Effector memory CD4-positive, alpha-beta T cell (primary cell): ENCODE measurements around the gene TRAFD1.
A peak's percentile ranks its signal among the peaks of the same experiment; 100 is the strongest.

Source experiments
- DNase-seq, 3 donors: peaks; one replicate each; pipeline ENCODE4 v3.0.0-alpha.2; 2020
- H3K27ac ChIP-seq: 2 replicates; pipeline ENCODE4 v1.7.0; 2013; ENCODE audit warnings: mild to moderate bottlenecking, low read length, moderate library complexity; ENCODE audit not compliant: insufficient read depth, poor library complexity, severe bottlenecking
- H3K27me3 ChIP-seq: replicated peaks from 2 replicates; pipeline ENCODE4 v1.7.0; 2013; ENCODE audit warnings: mild to moderate bottlenecking, low read length; ENCODE audit not compliant: insufficient read depth, control insufficient read depth, poor library complexity, severe bottlenecking
- H3K36me3 ChIP-seq: 2 replicates; pipeline ENCODE4 v1.7.0; 2013; ENCODE audit warnings: mild to moderate bottlenecking, low read length, moderate library complexity; ENCODE audit not compliant: control insufficient read depth, insufficient read depth
- H3K4me1 ChIP-seq: 2 replicates; pipeline ENCODE4 v1.7.0; 2013; ENCODE audit warnings: low read length, mild to moderate bottlenecking; ENCODE audit not compliant: control insufficient read depth, insufficient read depth, poor library complexity, severe bottlenecking
- H3K4me3 ChIP-seq: 2 replicates; pipeline ENCODE4 v1.7.0; 2013; ENCODE audit warnings: low read length, low read depth, mild to moderate bottlenecking; ENCODE audit not compliant: insufficient read depth, poor library complexity, severe bottlenecking
- H3K9me3 ChIP-seq: 2 replicates; pipeline ENCODE4 v1.7.0; 2013; ENCODE audit warnings: mild to moderate bottlenecking, low read length, moderate library complexity; ENCODE audit not compliant: control insufficient read depth

The TRAFD1 gene

GRCh38 chr12:112185093-112185923 is 59.9 kb downstream of the TRAFD1 start:
- Histone ChIP-seq H3K9me3 (no peaks in the 10 kb centered on the region), H3K36me3 (peaks cover 17% of the 10 kb centered on the region), H3K4me3 (no peak overlapping the region), H3K27me3 (no peaks in the 10 kb centered on the region), H3K4me1 (no peaks in the 10 kb centered on the region), H3K27ac (no peak overlapping the region)
- DNase-seq: no peak

- Histone ChIP-seq H3K9me3 (no peaks in the 10 kb centered on the region), H3K4me1 (no peaks in the 10 kb centered on the region), H3K27me3 (no peaks in the 10 kb centered on the region), H3K4me3 (no peak overlapping the region), H3K27ac (no peak overlapping the region), H3K36me3 (peaks cover 40% of the 10 kb centered on the region)
- DNase-seq: no peak
Measured at GRCh38 chr12:112188130-112188830, 62.9 kb downstream of the TRAFD1 start.

DNA sequence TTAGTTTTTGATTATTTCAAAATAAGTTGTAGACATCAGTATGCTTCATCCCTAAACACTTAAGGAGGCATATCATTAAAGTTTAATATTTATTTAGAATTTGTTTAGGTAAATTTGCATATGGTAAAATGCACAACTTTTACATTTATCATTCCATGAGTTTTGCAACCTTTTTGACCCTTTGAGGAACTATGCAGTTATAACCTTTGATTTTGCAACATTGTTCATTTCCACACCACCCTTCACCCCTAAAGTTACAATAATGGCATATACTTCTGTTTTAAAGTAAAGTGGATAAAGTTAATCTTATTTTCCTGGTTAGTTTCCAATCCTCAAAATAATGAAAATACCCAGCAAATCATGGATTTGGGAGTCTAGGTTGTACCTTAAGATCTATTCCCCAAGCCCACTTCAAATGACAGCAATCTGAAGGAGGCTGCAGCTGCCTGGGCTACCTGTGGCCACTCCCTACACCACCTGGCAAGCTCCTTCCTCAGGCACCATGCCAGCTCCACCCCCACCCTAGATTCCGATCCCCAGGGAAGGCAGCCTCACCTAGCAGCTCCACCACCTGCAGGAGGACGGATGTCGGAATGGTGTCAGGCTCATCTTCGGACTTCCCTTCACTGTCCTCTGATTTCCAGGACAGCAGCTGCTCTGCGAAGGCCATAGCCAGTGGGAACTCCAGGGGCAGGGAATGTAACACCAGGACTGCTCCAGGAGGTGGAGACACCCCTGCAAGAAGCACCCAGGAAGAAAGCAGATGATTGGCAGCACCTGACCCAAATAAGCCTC is 65.1 kb downstream of the TRAFD1 start:
- Histone ChIP-seq H3K36me3 (peaks cover 36% of the 10 kb centered on the region), H3K4me1 (no peaks in the 10 kb centered on the region), H3K27ac (no peak overlapping the region), H3K4me3 (no peak overlapping the region), H3K9me3 (no peaks in the 10 kb centered on the region), H3K27me3 (no peaks in the 10 kb centered on the region)
- DNase-seq: no peak

DNA sequence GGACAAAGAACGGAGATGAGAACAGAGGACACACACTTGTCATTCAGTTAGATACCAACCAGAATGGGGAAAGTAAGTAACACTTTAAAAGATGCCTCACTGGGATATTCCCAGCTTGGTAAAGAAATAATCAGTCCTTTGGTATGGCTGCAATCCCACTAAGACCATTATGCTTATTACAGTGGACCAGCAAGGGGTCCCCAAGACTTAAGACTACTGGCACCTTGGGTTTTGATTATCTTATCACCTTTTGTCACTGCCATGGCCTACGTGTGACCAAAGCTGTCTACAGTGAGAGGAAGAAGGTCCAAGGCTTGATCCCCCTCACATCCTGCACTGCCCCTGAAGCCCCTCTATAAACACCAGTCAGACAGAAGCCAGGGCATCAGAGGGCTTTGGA is 65.8 kb downstream of the TRAFD1 start:
- Histone ChIP-seq H3K27me3 (no peaks in the 10 kb centered on the region), H3K4me3 (no peak overlapping the region), H3K9me3 (no peaks in the 10 kb centered on the region), H3K36me3 (peaks cover 34% of the 10 kb centered on the region), H3K4me1 (no peaks in the 10 kb centered on the region), H3K27ac (no peak overlapping the region)
- DNase-seq: no peak

DNA sequence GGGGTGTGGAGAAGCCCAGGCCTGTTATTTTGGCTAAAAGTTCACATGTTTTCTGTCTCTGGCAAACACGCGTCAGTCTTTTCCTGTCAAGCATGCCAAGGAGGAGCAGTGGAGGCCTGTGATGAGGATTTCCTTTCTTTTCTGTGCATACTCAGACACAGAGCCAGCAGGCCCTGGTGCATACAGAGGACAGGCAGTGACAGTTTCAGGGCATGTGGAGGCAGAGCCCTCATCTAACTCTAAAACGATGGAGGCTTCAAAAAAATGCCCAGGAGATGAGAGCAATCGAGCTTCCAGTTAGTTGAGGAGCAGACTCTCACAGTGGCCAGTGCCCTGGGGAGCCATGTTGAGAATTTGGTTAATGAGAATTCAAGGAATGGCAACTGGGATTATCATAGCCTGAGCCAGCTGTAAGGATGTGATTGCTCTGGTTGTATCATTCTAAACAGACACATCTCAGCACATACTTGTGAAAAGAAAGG is 66.5 kb downstream of the TRAFD1 start:
- Histone ChIP-seq H3K36me3 (peaks cover 34% of the 10 kb centered on the region), H3K27ac (no peak overlapping the region), H3K27me3 (no peaks in the 10 kb centered on the region), H3K4me3 (no peak overlapping the region), H3K9me3 (no peaks in the 10 kb centered on the region), H3K4me1 (no peaks in the 10 kb centered on the region)
- DNase-seq: no peak

DNA sequence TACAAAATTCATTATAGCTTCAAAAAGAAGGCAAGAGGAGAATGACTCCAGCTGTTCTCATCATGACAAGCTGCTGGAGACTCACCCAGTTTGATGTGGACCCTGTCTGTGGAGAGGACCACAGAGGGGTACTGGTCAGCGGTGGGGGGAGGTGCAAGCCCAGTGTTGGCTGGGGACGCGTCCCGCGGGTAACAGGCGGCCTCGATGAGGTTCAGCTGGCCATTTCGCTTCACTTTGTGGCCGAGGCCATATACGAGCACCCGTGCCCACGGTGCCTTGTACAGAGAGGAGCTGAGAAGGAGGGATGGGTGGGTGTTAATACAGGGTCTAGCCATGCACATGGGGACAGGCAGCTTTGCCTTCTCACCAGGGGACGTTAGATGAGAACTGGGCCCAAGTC is 67.1 kb downstream of the TRAFD1 start:
- H3K9me3 ChIP-seq: no peaks in the 10 kb centered on the region
- no peak for DNase-seq
- no peaks in the 10 kb centered on the region for H3K27me3 ChIP-seq
- H3K4me1 ChIP-seq: no peaks in the 10 kb centered on the region
- H3K36me3 ChIP-seq: peaks cover 34% of the 10 kb centered on the region
- no peak overlapping the region for H3K27ac ChIP-seq
- H3K4me3 ChIP-seq: no peak overlapping the region

GRCh38 chr12:112194601-112195247 is 69.4 kb downstream of the TRAFD1 start:
- no peaks in the 10 kb centered on the region for H3K27me3 ChIP-seq
- DNase-seq: no peak
- no peaks in the 10 kb centered on the region for H3K4me1 ChIP-seq

DNA sequence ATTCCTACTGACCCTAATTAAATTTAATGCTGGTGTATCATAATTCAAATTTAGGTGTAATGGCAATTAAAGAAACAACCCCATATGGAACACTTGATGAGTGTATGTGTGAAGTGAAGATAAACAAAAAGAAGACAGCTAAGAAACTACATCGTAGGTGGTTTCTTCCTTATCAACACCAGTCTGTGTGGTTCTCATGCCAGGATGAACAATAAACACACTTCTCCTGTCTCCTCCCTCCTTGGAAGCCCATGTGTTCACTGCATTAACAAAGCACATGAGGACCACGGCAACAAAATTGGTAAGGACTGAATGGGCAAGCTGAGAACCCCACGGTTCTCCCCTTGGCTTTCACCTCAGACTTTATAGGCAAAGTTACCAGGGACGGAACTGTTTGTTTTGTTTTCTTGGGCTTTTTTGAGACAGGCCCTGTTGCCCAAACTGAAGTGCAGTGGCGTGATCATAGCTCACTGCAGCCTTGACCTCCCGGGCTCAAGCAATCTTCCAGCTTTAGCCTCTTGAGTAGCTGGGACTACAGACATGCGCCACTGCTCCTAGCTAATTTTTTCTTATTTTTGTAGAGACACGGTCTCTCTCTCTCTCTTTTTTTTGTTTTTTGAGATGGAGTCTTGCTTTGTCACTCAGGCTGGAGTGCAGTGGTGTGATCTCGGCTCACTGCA is 71.0 kb downstream of the TRAFD1 start:
- DNase-seq: no peak
- Histone ChIP-seq H3K27me3 (no peaks in the 10 kb centered on the region), H3K36me3 (peaks cover 43% of the 10 kb centered on the region), H3K4me3 (no peak overlapping the region), H3K4me1 (no peaks in the 10 kb centered on the region), H3K9me3 (no peaks in the 10 kb centered on the region), H3K27ac (no peak overlapping the region)

More at GRCh38 chr12:112194601-112195247, 69.4 kb downstream of the TRAFD1 start:
- Histone ChIP-seq H3K9me3 (no peaks in the 10 kb centered on the region), H3K36me3 (peaks cover 35% of the 10 kb centered on the region), H3K27ac (no peak overlapping the region), H3K4me3 (no peak overlapping the region)

- Histone ChIP-seq H3K36me3 (peaks cover 28% of the 10 kb centered on the region), H3K4me3 (no peak overlapping the region), H3K9me3 (no peaks in the 10 kb centered on the region), H3K27ac (no peak overlapping the region), H3K4me1 (no peaks in the 10 kb centered on the region), H3K27me3 (no peaks in the 10 kb centered on the region)
- DNase-seq: peak in 1 of 3 donors; percentile 6
Measured at GRCh38 chr12:112198120-112198733, 72.9 kb downstream of the TRAFD1 start.
